PC-3 (cell line): ENCODE results near the gene HOXA2. TPM values are rescaled to one million over a fixed set of nuclear protein-coding genes. Genes with fewer than 3 reads are reported as not detected.

Experiments
- ATAC-seq: fragments of 200-7000 bp; cut with Tn5 transposase; 2 replicates; pipeline ENCODE4 v1.9.1; 2020; ENCODE audit warnings: mild to moderate bottlenecking, moderate library complexity
- BruUV-seq: library from RNA; stranded (reverse); fragments of 400-500 nt; replicated peaks from 2 replicates; lab custom pipeline; 2021; lab: Mats Ljungman, UMichigan
- CTCF ChIA-PET: fragments of 300-600 bp; sonication (Branson Sonifier 250); formaldehyde crosslinking; loops from one replicate; lab custom pipeline; 2022; ENCODE audit warnings: antibody characterized with exemption; lab: Charles Lee
- POLR2A ChIA-PET: fragments of 300-600 bp; sonication (Branson Sonifier 250); formaldehyde crosslinking; loops from one replicate; lab custom pipeline; 2022; ENCODE audit warnings: antibody characterized with exemption; ENCODE audit not compliant: unreplicated experiment; lab: Charles Lee
- DNase-seq: peaks from one replicate; pipeline ENCODE4 v3.0.0-alpha.2; 2015
- H2AFZ ChIP-seq: fragments of 300-600 bp; sonication (generic); 2 replicates; pipeline ENCODE4 v1.6.0; 2016; ENCODE audit warnings: antibody characterized with exemption, low read length
- H3F3A ChIP-seq: fragments of 300-600 bp; sonication (generic); one replicate; pipeline ENCODE4 v1.6.0; 2017; ENCODE audit warnings: antibody characterized with exemption, low read length, control low read depth, mild to moderate bottlenecking; ENCODE audit not compliant: unreplicated experiment
- H3K27ac ChIP-seq: fragments of 300-600 bp; sonication (generic); 2 replicates; pipeline ENCODE4 v1.5.1; 2016; ENCODE audit warnings: mild to moderate bottlenecking, low read length
- H3K27me3 ChIP-seq: fragments of 300-600 bp; sonication (generic); 2 replicates; pipeline ENCODE4 v1.6.1; 2016; ENCODE audit warnings: low read length, mixed read lengths
- H3K36me3 ChIP-seq: fragments of 300-600 bp; sonication (generic); 2 replicates; pipeline ENCODE4 v1.6.1; 2016; ENCODE audit warnings: low read depth, mixed run types, low read length, mixed read lengths
- H3K4me1 ChIP-seq: fragments of 300-600 bp; sonication (generic); 2 replicates; pipeline ENCODE4 v1.5.1; 2016; ENCODE audit warnings: low read length; ENCODE audit not compliant: insufficient read depth
- H3K4me2 ChIP-seq: fragments of 300-600 bp; sonication (generic); 2 replicates; pipeline ENCODE4 v1.6.0; 2016; ENCODE audit warnings: low read length
- H3K4me3 ChIP-seq: fragments of 300-600 bp; sonication (generic); 2 replicates; pipeline ENCODE4 v1.5.1; 2016; ENCODE audit warnings: mild to moderate bottlenecking, low read length, mixed read lengths
- H3K79me2 ChIP-seq: fragments of 300-600 bp; sonication (generic); 2 replicates; pipeline ENCODE4 v1.6.1; 2017; ENCODE audit warnings: low read length, mixed read lengths
- H3K9ac ChIP-seq: fragments of 300-600 bp; sonication (generic); 2 replicates; pipeline ENCODE4 v1.6.0; 2016; ENCODE audit warnings: mild to moderate bottlenecking, low read length
- H3K9me2 ChIP-seq: fragments of 300-600 bp; sonication (generic); replicated peaks from 2 replicates; pipeline ENCODE4 v1.6.1; 2016; ENCODE audit warnings: mixed run types, low read length, mixed read lengths
- H3K9me3 ChIP-seq: fragments of 300-600 bp; sonication (generic); 2 replicates; pipeline ENCODE4 v1.6.1; 2016; ENCODE audit warnings: low read length, mixed read lengths
- H4K20me1 ChIP-seq: fragments of 300-600 bp; sonication (generic); 2 replicates; pipeline ENCODE4 v1.6.1; 2016; ENCODE audit warnings: low read length, mixed read lengths
- CTCF ChIP-seq: fragments of 300-600 bp; sonication (generic); conservative IDR thresholded peaks from 2 replicates; pipeline ENCODE4 v1.5.1; 2017; ENCODE audit warnings: antibody characterized with exemption, low read depth, mild to moderate bottlenecking, low read length
- EZH2 ChIP-seq: fragments of 300-600 bp; sonication (generic); IDR thresholded peaks from one replicate; pipeline ENCODE4 v1.6.1; 2017; ENCODE audit warnings: antibody characterized with exemption, mild to moderate bottlenecking, low read length; ENCODE audit not compliant: unreplicated experiment
- EZH2phosphoT487 ChIP-seq: fragments of 300-600 bp; sonication (generic); IDR thresholded peaks from 2 replicates; pipeline ENCODE4 v1.6.1; 2018; ENCODE audit warnings: mild to moderate bottlenecking, antibody characterized with exemption, low read length, borderline replicate concordance
- intact Hi-C: fragments of 100-400 bp; cut with micrococcal nuclease; formaldehyde crosslinking; loops from 2 replicates; pipeline ENCODE4 v1.9.0; 2023
- total RNA-seq: library from RNA; depleted of rRNA; stranded (reverse); fragments of >200 nt; gene quantifications from 2 replicates; pipeline ENCODE4 v1.2.3, GENCODE V29; 2014

The HOXA2 gene
- total RNA-seq, 1 experiment from 2014 or later, result 0.07 TPM

GRCh38 chr7:27115221-27116026 is 12.9 kb upstream of the HOXA2 start:
- Histone ChIP-seq H3K4me3 (peak overlapping the region; percentile 66), H4K20me1 (no peaks in the 10 kb centered on the region), H3K79me2 (peaks cover 67% of the 10 kb centered on the region), H3K9ac (peak overlapping the region; percentile 50), H3K4me2 (peak overlapping the region; percentile 98), H2AFZ (peak overlapping the region; percentile 16; the same call in 1 of the 2 replicates), H3K27ac (peak overlapping the region; percentile 84), H3F3A (peaks cover 3% of the 10 kb centered on the region), H3K9me3 (no peaks in the 10 kb centered on the region), H3K36me3 (no peaks in the 10 kb centered on the region; the same call in 1 of the 2 replicates), H3K4me1 (peaks cover 45% of the 10 kb centered on the region), H3K9me2 (no peaks in the 10 kb centered on the region), H3K27me3 (no peaks in the 10 kb centered on the region)
- no TSS peak for BruUV-seq
- peak; percentile 42 for ATAC-seq
- POLR2A ChIA-PET, result interaction anchor here (0.6 to 1.0 kb wide), 3 partner anchors 16 to 548 kb away, joined by 3 read pairs; partner anchors contain the start of gene HOXA3
- intact Hi-C loops, result no loop called here
- DNase-seq, result peak; percentile 95
- TF ChIP-seq EZH2, result no peak
- TF ChIP-seq CTCF, result no peak
- TF ChIP-seq EZH2phosphoT487, result no peak
- CTCF ChIA-PET, result no interaction called here

GRCh38 chr7:27114881-27115220 is 12.4 kb upstream of the HOXA2 start:
- no peaks in the 10 kb centered on the region for H3K27me3 ChIP-seq
- peak overlapping the region; percentile 66 for H3K4me3 ChIP-seq
- CTCF ChIA-PET, result no interaction called here
- POLR2A ChIA-PET, result interaction anchor here (1.0 to 1.1 kb wide), 2 partner anchors 16 to 37 kb away, joined by 3 to 9 read pairs; partner anchors contain the start of gene HOXA3
- BruUV-seq, result no TSS peak
- H2AFZ ChIP-seq, result peak overlapping the region; percentile 16; the same call in 1 of the 2 replicates
- peak overlapping the region; percentile 50; the same call in 1 of the 2 replicates for H3K9ac ChIP-seq
- TF ChIP-seq EZH2phosphoT487 (no peak), EZH2 (no peak), CTCF (no peak)
- H3K27ac ChIP-seq, result peak overlapping the region; percentile 84
- H3K79me2 ChIP-seq, result peaks cover 73% of the 10 kb centered on the region
- no peaks in the 10 kb centered on the region for H4K20me1 ChIP-seq
- H3K9me2 ChIP-seq, result no peaks in the 10 kb centered on the region
- H3K4me1 ChIP-seq, result peaks cover 51% of the 10 kb centered on the region
- DNase-seq (no peak), ATAC-seq (no peak)
- H3K4me2 ChIP-seq, result peak overlapping the region; percentile 98
- no peaks in the 10 kb centered on the region for H3K9me3 ChIP-seq
- peaks cover 3% of the 10 kb centered on the region for H3F3A ChIP-seq
- intact Hi-C loops, result no loop called here
- H3K36me3 ChIP-seq, result no peaks in the 10 kb centered on the region; the same call in 1 of the 2 replicates
